ENCODE measurements around the gene HACD3. TPM values are rescaled to one million over a fixed set of nuclear protein-coding genes. Genes with fewer than 3 reads are reported as not detected.
A peak's percentile ranks its signal among the peaks of the same experiment; 100 is the strongest.

The HACD3 gene
- total and polyA plus RNA-seq, 9 of the 15 experiments (the other 6 are each of a cell fraction or from before 2014, with no cell fraction given), result 48.1 to 117 (median 72.8) TPM

- no TSS peak for BruUV-seq (replicated peaks)
- no peaks in the 10 kb centered on the region for H3K9me1 ChIP-seq (ENCODE audit: control insufficient read depth, insufficient read depth, low read length)
- intact Hi-C loops (cut with micrococcal nuclease) (no loop called here), in situ Hi-C loops (cut with MboI) (no loop called here)
- no peaks in the 10 kb centered on the region for H3K27me3 ChIP-seq (ENCODE audit: control insufficient read depth in 2 of 2, insufficient read depth in 2 of 2, low read length in 2 of 2)
- no peak for DNase-seq (ENCODE audit: extremely low read depth in 1 of 4, low spot score in 3 of 4)
- H3K9me3 ChIP-seq (replicated peaks; ENCODE audit: control insufficient read depth, insufficient read depth, low read depth, low read length), result no peaks in the 10 kb centered on the region
- peak within 1 kb of the TSS in 1 of 2 experiments; percentile 13; a peak in 1 of 4 replicates for H3K9ac ChIP-seq (ENCODE audit: insufficient read depth in 1 of 2, low read depth in 2 of 2, low read length in 2 of 2)
- H3K4me3 ChIP-seq, result no peak within 1 kb of the TSS
- H4K20me1 ChIP-seq (replicated peaks; ENCODE audit: control insufficient read depth, insufficient read depth, low read length), result no peaks in the 10 kb centered on the region; the same call in 1 of the 2 replicates
- no peak for ATAC-seq
- peaks cover 3 to 10% of the 10 kb centered on the region in 2 experiments; a peak in 3 of 5 replicates for H3K4me1 ChIP-seq (replicated peaks in 1 of 2; ENCODE audit: control insufficient read depth in 2 of 2, insufficient read depth in 2 of 2, low read length in 2 of 2)
- H3K79me2 ChIP-seq (ENCODE audit: control insufficient read depth, insufficient read depth, low read length), result no peaks in the 10 kb centered on the region
- POLR2A ChIA-PET, result interaction anchor here (1.0 to 1.6 kb wide), 4 partner anchors 9 to 23 kb away, joined by 3 to 10 read pairs (median 3); partner anchors contain the start of gene INTS14
- WGBS (ENCODE audit: insufficient coverage, low coverage, missing lambda C conversion rate), result 67% methylated on average over 6 of the region's 6 CpGs
- no peak for FAIRE-seq
- CTCF ChIA-PET (ENCODE audit: low intra/inter-chr PET ratio), result no interaction called here
- H3K27ac ChIP-seq (ENCODE audit: extremely low read depth, low read depth, low read length), result no peak within 1 kb of the TSS
- no peak within 1 kb of the TSS for H3K4me2 ChIP-seq (ENCODE audit: insufficient read depth, low read length)
- H3K36me3 ChIP-seq (ENCODE audit: control insufficient read depth, insufficient read depth, low read length), result no peaks in the 10 kb centered on the region
- H2AFZ ChIP-seq (ENCODE audit: low read depth, low read length), result no peak within 1 kb of the TSS
- TF ChIP-seq, protein P1, sequence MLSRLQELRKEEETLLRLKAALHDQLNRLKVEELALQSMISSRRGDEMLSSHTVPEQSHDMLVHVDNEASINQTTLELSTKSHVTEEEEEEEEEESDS (CRISPR knock-in tag; IDR thresholded peaks at IDR 0.05), result no peak
- no peak for TF ChIP-seq PBX2 (CRISPR knock-in tag; IDR thresholded peaks at IDR 0.05; ENCODE audit: low read depth)
- TF ChIP-seq PBX2 (tag; conservative IDR thresholded peaks at IDR 0.05; ENCODE audit: low read depth), result no peak
- no peak for TF ChIP-seq BRD4 (IDR thresholded peaks at IDR 0.05)
- no peak for TF ChIP-seq WHSC1 (IDR thresholded peaks at IDR 0.05; ENCODE audit: low read length)
- TF ChIP-seq, protein P2, sequence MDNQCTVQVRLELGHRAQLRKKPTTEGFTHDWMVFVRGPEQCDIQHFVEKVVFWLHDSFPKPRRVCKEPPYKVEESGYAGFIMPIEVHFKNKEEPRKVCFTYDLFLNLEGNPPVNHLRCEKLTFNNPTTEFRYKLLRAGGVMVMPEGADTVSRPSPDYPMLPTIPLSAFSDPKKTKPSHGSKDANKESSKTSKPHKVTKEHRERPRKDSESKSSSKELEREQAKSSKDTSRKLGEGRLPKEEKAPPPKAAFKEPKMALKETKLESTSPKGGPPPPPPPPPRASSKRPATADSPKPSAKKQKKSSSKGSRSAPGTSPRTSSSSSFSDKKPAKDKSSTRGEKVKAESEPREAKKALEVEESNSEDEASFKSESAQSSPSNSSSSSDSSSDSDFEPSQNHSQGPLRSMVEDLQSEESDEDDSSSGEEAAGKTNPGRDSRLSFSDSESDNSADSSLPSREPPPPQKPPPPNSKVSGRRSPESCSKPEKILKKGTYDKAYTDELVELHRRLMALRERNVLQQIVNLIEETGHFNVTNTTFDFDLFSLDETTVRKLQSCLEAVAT (IDR thresholded peaks at IDR 0.05), result no peak
- TF ChIP-seq CCAR2 (IDR thresholded peaks at IDR 0.05; ENCODE audit: low read depth, low read length), result no peak
- TF ChIP-seq DMBX1 (CRISPR knock-in tag; IDR thresholded peaks at IDR 0.05; ENCODE audit: borderline replicate concordance), result no peak
- TF ChIP-seq NFE2 (IDR thresholded peaks at IDR 0.05; ENCODE audit: low read depth), result no peak
- TF ChIP-seq, protein P3, sequence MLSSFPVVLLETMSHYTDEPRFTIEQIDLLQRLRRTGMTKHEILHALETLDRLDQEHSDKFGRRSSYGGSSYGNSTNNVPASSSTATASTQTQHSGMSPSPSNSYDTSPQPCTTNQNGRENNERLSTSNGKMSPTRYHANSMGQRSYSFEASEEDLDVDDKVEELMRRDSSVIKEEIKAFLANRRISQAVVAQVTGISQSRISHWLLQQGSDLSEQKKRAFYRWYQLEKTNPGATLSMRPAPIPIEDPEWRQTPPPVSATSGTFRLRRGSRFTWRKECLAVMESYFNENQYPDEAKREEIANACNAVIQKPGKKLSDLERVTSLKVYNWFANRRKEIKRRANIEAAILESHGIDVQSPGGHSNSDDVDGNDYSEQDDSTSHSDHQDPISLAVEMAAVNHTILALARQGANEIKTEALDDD (IDR thresholded peaks at IDR 0.05), result no peak
- no peak for TF ChIP-seq CHD1 (IDR thresholded peaks at IDR 0.05; ENCODE audit: low read length)
- no peak for TF ChIP-seq SLC30A9 (CRISPR knock-in tag; IDR thresholded peaks at IDR 0.05)
- no peak for TF ChIP-seq XRCC5 (IDR thresholded peaks at IDR 0.05; ENCODE audit: low read depth, low read length)
- TF ChIP-seq GTF3C2 (IDR thresholded peaks at IDR 0.05; ENCODE audit: borderline replicate concordance, extremely low read depth, insufficient read length), result no peak
Observed at GRCh38 chr15:65621638-65622037, 91.4 kb downstream of the HACD3 start, which contains the start of gene SLC24A1. Gene SLC24A1 (plus strand): TSS chr15:65621938. CDS start chr15:65624081, 2,143 bp downstream.

Measured in K562 (cell line).